NCI-H1092 treated with DMSO at 0.1 percent for 48 hours (cell line): ENCODE results near the gene PPP6R1.
A peak's percentile ranks its signal among the peaks of the same experiment; 100 is the strongest.

Source experiments
- DNase-seq: peaks from one replicate; lab custom pipeline; 2025; lab: John Stamatoyannopoulos, UW

PPP6R1 gene

DNA sequence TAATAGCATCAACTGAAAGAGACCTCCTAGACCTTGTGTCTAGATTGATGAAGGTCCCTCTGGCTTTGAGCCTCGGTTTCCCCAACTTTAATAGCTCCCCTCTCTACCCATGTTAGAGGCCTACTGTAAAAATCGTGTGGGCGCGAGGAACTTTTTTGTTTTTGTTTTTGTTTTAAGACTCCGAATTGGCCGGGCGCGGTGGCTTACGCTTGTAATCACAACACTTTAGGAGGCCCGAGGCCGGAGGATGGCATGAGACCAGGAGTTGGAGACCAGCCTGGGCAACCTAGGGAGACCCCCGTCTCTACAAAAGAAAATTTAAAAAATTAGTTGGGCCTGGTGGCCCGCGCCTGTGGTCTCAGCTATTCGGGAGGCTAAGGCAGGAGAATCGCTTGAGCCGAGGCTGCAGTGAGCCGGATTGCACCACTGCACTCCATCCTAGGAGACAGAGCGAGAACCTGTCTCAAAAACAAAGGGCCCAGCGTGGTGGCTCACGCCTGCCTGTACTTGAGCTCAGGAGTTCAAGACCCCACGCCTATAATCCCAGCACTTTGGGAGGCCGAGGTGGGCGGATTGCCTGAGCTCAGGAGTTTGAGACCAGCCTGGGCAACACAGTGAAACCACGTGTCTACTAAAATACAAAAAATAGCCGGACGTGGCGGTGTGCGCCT lies 858 bp upstream of the PPP6R1 start:
- no peak for DNase-seq

GRCh38 chr19:55258476-55258827 lies 365 bp downstream of the PPP6R1 start:
- no peak for DNase-seq

DNA sequence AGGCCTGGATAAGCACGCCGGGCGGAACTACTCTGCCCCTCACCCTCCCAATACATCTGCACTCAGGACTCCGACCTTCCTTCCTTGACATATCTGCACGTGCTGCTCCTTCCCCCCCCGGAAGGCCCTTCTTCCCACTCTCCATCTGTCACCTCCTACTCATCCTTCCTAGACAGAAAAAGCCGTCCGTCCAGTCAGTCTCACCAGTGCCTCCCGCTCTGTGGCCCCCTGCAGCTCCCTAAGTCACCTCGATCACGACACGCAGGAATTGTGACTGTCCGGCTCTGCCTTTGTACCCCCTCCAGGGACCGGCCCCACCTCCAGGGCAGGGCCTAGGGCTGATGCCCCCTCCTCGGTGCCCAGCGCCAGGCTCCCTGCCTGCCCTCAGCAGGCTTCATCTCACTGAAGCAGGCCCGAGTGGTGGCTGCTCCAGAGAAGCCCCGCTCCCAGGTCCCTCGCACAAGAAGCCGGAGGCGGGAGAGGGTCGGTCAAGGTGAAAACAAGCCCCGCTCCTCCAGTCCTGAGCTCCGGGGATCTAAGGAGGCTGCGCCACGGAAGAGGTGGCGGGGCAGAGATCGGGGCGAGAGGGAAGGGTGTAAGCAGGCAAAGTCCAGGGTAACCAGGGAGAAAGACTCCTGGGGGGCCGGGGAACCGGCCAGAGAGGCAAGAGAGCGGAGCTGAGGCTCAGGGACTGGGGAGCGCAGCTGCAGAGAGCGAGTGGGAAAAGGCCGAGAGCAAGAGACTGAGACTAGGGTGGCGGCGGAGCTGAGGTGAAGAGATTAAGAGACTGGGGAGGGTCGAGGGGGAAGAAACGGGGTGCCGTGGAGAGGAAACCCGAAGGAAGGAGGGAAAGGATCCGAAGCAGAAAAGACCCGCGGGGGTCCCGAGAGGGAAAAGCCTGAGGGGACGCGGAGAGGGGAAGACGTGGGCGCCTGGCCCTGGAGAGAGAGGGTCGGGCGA lies 1.1 kb downstream of the PPP6R1 start:
- DNase-seq = no peak

DNA sequence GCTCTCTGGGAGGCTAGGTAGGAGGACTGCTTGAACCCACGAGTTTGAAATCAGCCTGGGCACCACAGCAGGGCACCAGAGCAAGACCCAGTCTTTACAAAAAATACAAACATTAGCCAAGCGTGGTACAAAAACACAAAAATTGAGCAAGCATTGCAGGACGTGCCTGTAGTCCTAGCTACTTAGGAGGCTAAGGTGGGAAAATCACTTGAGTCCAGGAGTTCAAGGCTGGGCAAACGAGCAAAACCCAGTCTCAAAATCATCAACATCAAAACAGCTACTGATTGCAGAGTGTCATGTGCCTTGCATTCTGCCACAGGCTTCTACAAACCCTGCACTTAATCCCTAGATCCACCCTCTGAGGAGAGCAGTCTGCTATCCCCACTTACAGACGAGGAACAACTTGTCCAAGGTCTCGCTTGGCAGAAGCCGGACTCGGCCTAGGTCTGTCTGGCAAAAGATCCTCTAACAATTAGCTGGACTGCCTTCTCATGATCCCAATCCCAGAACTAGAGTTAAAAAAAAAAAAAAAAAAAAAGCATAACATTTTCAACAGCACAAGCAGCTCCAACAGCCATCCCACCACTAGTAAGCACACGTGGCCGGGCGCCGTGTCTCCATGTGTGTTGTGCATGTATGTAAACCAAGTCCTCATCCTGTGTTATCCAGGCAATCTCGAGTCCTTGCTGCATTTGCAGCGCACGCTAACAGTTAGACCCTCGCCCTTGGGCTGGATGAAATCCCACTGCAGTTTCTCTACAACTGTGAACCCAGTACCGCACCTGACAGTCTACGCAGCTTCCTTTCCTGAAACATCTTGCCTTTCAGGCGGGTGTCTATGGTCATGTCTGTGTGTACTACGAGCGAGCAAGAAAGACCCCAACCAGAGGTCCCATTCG lies 2.0 kb downstream of the PPP6R1 start:
- no peak for DNase-seq

DNA sequence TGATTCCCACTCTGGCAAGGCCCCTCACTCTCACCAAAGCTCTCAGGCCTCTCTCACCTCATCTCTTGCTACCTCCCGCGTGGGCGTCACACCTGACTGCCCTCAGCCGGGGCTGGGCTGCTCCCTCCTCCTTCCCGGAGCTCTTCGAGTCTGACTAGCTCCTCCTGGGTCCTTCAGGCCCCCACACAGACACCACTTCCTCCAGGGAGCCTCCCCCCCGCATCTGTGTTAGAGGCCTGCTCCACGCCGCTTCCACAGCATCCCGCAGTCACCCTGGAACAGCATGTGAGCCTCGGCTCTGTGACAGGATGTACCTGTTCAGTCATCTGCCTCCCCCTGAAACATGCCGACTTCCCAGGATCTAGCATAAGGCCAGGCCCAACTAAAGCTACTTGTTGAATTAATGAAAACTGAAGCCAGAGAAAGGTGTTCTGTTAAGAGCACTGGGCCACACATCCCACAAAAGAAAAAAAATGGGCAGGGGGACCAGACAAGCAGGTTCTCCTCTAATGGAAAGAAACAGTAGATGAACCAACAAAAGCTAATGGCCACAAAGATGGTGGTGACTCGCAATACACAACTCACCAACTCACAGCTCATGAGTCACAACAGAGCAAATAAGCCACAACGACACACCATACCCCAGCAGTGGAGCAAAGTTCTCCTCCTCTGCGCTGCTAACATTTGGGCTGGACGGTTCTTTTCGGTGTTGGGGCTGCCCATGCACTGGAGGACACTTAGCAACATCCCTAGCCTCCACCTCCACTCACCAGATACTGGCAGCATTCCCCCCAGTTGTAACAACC lies 3.0 kb downstream of the PPP6R1 start:
- no peak for DNase-seq

DNA sequence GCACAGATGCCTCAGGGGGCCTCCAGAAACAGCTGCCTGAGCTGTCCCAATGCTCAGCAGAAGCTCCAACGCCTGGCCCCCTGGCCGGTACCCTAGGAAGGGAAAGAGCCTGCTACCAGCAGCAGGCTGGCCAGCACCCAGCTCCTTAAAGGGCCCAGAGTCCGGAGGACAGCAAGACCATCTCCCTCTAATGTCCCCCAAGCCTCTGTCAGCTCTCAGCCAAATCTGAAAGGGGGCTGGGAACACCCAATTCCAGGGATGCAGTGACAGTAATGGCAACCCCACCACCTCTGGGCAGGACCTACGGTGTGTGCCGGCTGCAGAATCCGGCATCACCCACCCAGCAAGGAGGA lies 4.2 kb downstream of the PPP6R1 start:
- DNase-seq = no peak

GRCh38 chr19:55253842-55254624 lies 4.8 kb downstream of the PPP6R1 start:
- peak; percentile 11 for DNase-seq

GRCh38 chr19:55252760-55253663 lies 5.8 kb downstream of the PPP6R1 start:
- DNase-seq = no peak

- DNase-seq = no peak
These were observed 7.3 kb downstream of the PPP6R1 start for GRCh38 chr19:55251341-55252081.

GRCh38 chr19:55250262-55251036 lies 8.4 kb downstream of the PPP6R1 start:
- no peak for DNase-seq

DNA sequence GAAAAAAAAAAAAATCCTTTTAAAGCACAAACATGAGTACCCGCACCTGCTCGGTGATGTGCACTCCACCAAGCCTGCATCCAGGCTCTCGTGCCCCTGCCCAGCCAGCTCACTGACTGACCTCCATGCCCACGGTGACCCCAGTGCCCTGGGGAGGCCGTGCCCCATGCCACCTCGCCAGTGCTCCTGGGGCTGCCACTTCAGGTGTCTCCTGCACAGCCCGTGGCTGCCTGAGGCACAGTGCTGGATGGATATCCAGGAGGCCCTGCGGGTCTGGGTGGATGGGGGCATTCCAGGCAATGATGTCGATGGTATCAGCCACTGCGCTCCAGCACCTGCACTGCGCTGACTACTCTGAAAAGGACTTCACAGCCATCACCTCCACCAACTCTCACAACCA lies 9.0 kb downstream of the PPP6R1 start:
- DNase-seq = no peak

- no peak for DNase-seq
These were observed 10.1 kb downstream of the PPP6R1 start for GRCh38 chr19:55248704-55249103.

GRCh38 chr19:55248166-55248675 lies 10.6 kb downstream of the PPP6R1 start:
- no peak for DNase-seq

GRCh38 chr19:55247621-55248099 lies 11.2 kb downstream of the PPP6R1 start:
- no peak for DNase-seq

DNA sequence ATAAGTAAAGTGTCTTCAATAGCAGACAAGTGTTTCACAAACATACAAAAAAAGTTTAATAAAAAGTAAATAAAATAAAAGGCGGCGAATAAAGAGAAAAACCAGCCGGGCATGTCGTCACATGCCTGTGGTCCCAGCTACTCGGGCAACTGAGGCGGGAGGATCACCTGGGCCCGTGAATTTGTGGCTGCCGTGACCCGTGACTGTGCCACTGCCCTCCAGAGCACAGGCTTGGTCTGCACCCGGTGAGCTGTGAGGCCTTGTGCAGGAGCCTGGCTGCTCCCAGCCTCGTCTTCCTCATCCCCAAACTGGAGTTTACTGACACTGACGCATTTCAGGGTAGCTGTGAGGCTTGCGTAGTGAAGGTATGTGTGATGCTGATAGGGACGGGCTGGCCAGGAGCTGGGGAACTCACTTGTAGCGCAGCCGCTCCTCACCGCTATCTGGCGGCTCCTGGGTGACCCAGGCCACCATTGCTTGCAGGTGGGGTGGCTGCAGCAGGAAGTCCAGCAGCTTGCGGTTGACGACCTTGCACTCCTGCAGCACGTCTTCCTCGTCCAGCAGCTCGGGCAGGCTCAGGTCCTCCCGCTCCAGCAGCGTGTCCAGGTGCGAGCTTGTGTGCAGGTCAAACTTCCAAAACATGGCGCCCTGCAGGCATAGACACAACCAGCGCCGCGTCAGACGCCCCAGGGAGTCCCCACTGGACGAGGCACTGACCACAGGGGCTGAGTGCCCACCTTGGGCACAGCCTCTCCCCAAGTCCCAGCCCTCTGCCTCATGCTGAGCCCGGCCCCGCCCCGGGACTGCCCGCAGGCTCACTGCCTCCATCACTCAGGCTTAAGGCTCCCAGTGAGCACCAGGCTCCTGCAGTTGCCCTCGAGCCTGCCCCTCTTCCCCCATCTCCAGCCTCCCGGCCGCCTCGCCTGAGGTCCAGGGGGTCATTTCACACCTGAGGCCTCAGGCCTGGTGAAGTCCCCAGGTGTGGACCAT lies 12.1 kb downstream of the PPP6R1 start:
- no peak for DNase-seq

- no peak for DNase-seq
These were observed 13.4 kb downstream of the PPP6R1 start for GRCh38 chr19:55245236-55245904.
